Choroid plexus epithelial cell (primary cell): ENCODE measurements around the gene RNF214.

Experiments
- DNase-seq: peaks from one replicate; pipeline ENCODE4 v3.0.0-alpha.2; 2010; ENCODE audit warnings: low read depth
- H3K4me3 ChIP-seq: 2 replicates; pipeline ENCODE4 v1.5.1; 2011; ENCODE audit warnings: low read depth, mild to moderate bottlenecking, control low read depth, low read length, moderate library complexity
- TF ChIP-seq, protein P1 (sequence below): conservative IDR thresholded peaks from 2 replicates; pipeline ENCODE4 v1.5.1; 2011; ENCODE audit warnings: low read depth, mild to moderate bottlenecking, control low read depth, inconsistent platforms, low read length, moderate library complexity

RNF214 gene

DNA sequence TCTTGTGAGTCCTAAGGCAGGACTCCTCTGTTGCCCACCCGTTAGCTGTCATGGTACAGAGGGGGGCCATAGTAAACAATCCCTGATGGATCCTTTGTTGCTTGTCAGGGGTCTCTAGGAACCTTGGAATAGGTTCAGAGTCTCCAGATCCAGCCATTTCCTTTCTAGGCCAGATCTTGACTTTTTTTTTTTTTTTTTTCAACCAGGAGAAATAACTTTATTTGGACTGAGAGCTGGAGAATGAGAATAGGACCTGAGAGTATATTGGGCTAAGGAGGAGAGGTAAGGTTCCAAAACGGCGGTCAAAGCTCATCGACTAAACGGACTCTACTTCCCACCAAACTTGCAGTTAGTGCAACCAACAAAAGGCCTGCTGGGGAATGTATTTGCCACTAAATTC is 102.9 kb downstream of the RNF214 start:
- no peak for DNase-seq
- no peak overlapping the region for H3K4me3 ChIP-seq
- TF ChIP-seq, protein P1, sequence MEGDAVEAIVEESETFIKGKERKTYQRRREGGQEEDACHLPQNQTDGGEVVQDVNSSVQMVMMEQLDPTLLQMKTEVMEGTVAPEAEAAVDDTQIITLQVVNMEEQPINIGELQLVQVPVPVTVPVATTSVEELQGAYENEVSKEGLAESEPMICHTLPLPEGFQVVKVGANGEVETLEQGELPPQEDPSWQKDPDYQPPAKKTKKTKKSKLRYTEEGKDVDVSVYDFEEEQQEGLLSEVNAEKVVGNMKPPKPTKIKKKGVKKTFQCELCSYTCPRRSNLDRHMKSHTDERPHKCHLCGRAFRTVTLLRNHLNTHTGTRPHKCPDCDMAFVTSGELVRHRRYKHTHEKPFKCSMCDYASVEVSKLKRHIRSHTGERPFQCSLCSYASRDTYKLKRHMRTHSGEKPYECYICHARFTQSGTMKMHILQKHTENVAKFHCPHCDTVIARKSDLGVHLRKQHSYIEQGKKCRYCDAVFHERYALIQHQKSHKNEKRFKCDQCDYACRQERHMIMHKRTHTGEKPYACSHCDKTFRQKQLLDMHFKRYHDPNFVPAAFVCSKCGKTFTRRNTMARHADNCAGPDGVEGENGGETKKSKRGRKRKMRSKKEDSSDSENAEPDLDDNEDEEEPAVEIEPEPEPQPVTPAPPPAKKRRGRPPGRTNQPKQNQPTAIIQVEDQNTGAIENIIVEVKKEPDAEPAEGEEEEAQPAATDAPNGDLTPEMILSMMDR: no peak
